Frontal cortex (tissue), 4 donors: Measurements from ENCODE around the gene ANKRD34C. TPM values are rescaled to one million over a fixed set of nuclear protein-coding genes. Genes with fewer than 3 reads are reported as not detected.

ENCODE experiments used
- DNase-seq, 2 donors: peaks; one replicate each; pipeline ENCODE4 v3.0.0; 2012; ENCODE audit warnings: low spot score in 2 of 2
- FAIRE-seq: peaks from 2 replicates; lab custom pipeline; 2012; peaks lifted over from hg19 to GRCh38; lab: Jason Lieb, UNC
- total RNA-seq: library from RNA; depleted of rRNA; stranded (reverse); fragments of >200 nt; gene quantifications from one replicate; pipeline ENCODE4 v1.2.3, GENCODE V29; 2014
- donor health status: control.
- donor health status: control.
- donor health status: control.

ANKRD34C gene
- under 0.01 TPM for total RNA-seq

DNA sequence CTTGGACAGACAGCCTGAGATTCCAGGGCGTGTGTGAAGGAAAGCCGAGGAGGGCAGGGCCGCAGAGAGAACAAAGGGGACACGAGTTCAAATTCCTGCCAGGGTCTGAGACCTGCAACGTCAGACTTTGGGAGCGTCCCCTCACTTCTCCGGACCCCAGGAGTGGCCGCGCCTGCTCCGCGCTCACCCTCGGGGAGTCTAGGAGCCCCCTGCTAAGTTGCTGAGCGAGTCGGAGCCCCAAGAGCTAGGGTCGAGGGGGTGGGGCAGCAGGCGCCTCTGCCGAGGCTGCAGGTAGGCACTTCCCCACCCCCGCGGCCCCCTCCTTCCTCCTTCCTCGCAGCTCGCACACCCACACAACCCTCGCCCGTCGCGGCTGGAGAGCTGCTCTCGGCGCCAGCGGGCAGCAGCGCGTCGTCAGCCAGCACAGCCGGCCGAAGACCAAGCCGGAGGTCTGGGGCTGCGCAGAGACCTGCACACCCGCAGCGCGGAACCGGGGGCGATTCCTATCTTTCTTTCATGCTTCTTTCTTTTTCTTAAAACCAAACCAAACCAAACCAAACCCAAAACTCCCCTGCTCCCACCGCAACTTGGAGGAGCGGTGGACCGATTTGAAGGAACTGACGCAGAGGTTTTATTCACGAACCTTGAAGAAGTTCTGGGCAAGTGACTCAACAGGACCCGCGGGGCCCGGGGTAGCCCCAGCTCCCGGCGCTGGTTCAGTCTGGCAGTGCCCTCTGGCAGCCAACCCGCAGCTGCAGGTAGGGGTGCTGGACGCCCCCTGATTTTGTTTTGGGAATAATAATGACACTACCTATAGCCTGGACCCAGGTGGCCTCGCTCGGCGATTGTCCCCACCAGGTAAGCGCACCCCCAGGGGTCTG is at the start of gene ANKRD34C:
ANKRD34C (plus strand) TSS at position 352 of the 881 bp plus-strand sequence. CDS start 10,563 bp downstream, outside the sequence.
- DNase-seq = peak in 1 of 2 donors; percentile 30
- FAIRE-seq = no peak

- FAIRE-seq = no peak
- no peak for DNase-seq
Observed at GRCh38 chr15:79233236-79233635, 49.3 kb upstream of the ANKRD34C start.

GRCh38 chr15:79240036-79240435 is 42.5 kb upstream of the ANKRD34C start:
- FAIRE-seq (no peak), DNase-seq (no peak)

DNA sequence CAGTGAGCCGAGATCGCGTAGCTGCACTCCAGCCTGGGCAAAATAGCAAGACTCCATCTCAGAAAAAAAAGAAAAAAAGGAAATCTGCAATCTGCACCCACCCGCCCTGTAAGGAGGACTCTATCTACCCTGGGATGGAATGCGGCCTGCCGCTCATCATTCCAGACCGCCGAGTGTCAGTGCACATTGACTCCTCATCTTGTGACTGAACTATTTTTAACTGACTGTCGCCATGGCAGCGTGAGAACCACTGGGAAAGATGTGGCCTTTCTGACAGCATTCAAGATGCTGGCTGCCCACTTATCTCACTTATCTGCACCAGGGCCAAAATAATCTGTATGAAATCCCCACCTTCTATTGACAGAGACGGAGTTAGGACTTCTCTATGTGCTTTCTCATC is 38.8 kb upstream of the ANKRD34C start:
- no peak for DNase-seq
- FAIRE-seq = no peak

DNA sequence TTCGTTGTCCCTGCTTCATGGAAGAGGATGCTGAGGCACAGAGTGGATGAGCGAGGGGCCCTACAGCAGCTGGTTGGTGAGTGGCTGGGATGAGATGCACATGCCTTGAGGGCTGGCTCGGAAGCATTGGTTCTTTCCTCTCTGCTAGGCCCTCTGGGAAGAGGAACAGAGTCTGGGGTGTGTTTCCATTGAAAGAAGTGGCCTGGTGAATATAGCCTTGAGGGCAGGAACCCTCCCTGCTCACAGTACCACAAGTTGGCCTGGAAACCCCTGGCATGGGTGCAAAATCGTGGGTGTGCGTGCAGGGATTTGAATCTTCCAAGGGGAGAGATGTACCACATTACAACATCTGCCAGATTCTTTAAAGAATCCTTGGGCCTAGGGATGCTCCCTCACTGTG is 37.6 kb upstream of the ANKRD34C start:
- FAIRE-seq (no peak), DNase-seq (no peak)

- no peak for DNase-seq
- FAIRE-seq = no peak
Observed at GRCh38 chr15:79248183-79248582, 34.3 kb upstream of the ANKRD34C start.

DNA sequence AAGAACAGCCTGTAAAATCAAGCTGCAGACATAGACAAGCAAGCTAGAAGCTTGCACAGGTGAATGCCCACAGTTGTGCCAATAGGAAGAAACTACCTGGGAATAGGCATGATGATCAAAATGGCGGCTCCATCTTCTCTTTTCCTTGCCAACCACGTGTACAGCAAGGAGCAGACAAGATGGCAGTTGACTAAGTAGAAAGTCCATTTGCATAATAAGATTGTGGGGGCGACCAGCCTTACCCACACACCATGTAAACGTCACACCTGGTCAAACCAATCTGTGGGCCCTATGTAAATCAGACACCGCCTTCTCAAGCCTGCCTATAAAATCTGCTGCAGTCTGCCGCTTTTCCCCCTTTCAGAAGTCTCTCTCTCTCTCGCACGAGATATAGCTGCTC is 25.1 kb upstream of the ANKRD34C start:
- no peak for DNase-seq
- FAIRE-seq = no peak

GRCh38 chr15:79261836-79262235 is 20.7 kb upstream of the ANKRD34C start:
- FAIRE-seq (no peak), DNase-seq (no peak)

DNA sequence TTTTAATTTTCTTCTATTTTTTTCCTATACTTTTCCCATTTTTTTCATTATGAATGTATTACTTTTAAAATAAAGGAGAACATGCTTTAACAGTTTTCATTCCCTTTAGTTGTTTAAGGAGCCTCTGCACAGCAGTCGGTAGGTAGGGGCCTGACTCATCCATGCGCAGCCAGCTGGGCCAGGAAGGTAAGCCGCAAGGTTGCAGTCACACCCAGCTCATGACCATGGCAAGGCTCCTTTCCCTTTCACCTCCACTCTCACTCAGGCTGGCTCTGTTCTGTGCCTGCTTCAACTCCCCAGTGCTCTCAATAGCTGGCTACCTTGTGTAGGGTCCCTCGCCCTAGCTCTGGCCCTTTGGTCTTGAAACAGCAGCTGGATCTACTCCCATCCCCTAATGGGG is 17.4 kb upstream of the ANKRD34C start:
- DNase-seq (no peak), FAIRE-seq (no peak)

GRCh38 chr15:79265987-79266579 is 16.4 kb upstream of the ANKRD34C start:
- FAIRE-seq = no peak
- no peak for DNase-seq

- DNase-seq (peak; percentile 40 to 54), FAIRE-seq (no peak)
Observed at GRCh38 chr15:79283252-79284048, 928 bp downstream of the ANKRD34C start.

DNA sequence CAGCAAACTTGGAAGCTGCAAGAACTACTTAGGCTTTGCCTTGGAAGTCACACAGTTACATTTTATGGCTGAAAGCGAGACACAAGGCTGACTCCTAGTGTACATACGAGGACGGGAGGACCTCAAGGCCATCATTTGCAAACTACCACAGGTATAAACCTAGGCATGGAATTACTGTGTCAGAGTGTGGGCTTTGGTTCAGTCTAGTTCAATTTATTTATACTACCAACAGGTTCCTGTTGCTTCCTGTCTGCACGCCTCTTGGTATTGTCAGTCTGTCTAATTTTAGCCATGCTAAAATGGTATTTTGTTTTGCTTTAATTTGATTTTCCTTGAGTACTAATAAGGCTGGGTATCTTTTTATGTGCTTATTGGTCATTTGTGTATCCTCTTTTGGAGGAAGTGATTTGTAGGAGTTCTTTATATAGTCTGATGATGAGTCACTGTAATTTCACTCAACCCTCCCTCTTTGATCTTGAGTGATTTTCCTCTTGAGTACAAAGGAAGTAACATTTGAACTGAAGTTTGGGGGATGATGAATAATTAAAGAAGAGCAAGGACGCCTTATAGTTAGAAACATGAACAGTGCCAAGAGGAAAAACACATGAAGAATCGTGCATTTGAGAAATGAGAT is 8.2 kb downstream of the ANKRD34C start:
- FAIRE-seq = no peak
- DNase-seq = no peak

DNA sequence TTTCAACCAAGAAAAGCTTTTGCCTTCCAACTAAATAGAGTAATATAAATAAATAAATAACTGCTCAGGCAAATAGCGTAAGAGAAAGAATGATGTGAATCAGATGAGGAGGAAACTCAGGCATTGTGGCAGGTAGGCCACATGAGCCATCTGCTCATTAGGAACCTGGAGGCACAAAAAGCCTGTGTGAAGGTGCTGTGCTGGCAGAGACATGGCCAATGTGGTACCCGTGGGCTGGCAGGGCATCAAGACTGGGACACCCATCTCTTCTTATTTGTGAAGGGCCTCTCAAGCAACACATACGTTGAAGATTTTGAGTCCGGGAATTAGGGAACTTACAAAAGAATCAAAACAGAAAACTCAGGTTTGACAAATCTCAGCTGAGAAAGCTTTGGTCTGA is 9.5 kb downstream of the ANKRD34C start:
- DNase-seq (no peak), FAIRE-seq (no peak)

DNA sequence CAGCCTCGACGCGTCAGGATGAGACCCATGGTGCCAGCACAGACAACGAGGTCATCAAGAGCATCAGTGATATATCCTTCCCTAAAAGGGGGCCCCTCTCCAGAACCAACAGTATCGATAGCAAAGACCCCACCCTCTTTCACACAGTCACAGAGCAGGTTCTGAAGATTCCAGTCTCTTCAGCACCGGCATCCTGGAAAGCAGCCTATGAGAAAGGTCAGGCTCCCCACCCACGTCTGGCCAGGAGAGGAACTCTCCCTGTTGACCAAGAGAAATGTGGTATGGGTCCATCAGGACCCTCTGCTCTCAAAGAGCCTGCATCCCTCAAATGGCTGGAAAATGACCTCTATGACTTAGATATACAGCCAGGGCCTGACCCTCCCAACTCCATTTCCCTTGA is 11.6 kb downstream of the ANKRD34C start:
- FAIRE-seq (no peak), DNase-seq (no peak)

DNA sequence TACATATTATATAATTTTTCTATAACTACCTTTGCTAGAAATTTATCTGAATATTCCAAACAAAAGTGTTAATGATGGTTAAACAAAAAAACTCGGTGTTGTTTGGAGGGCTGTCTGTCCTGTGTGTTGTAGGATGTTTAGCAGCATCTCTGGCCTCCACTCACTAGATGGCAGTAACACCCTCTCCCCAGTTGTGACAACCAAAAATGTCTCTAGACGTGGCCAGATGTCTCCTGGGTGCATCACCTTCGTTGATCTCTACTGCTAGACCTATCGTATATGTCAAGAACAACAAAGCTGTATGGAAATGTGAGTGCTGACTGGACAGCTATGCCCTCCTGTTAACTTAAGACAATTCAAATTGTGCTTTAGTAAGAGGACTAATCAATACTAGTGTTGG is 14.1 kb downstream of the ANKRD34C start:
- FAIRE-seq (no peak), DNase-seq (no peak)

DNA sequence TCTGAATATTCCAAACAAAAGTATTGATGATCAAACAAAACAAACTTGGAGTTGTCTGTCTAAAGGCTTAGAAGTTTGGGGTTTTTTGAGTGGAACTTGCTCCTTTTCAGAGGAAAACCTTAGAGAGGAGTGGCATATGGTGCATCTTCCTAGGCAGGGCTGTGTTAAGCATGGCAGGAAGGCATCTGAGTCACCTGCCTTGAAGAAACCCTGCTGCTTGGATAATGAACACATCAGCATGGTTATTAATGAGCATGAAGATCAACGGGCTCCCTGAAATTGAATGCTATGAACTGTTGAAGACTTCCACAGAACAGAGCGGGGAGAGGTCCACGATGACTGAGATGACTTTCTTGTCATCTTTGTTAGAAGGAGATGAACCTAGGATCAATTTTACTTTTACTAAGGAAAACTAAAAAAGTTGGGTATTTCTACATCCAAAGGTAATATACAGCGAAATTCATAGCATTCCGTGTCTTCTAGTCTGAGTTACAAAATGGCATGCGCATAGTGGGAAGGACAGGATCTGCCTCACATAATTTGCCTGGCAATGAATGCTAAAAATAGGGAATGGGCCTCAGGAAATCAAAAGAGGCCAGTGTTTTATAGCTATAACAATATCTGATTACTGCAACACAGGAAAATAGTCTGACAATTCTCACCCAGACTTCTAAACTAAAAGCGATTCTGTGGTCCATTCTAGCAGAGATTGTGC is 16.8 kb downstream of the ANKRD34C start:
- FAIRE-seq (no peak), DNase-seq (no peak)

- no peak for FAIRE-seq
- no peak for DNase-seq
Observed at GRCh38 chr15:79299841-79300235, 17.3 kb downstream of the ANKRD34C start.

GRCh38 chr15:79307251-79307650 is 24.7 kb downstream of the ANKRD34C start:
- DNase-seq (no peak), FAIRE-seq (no peak)

- DNase-seq (no peak), FAIRE-seq (no peak)
Observed at GRCh38 chr15:79308874-79309273, 26.4 kb downstream of the ANKRD34C start.

DNA sequence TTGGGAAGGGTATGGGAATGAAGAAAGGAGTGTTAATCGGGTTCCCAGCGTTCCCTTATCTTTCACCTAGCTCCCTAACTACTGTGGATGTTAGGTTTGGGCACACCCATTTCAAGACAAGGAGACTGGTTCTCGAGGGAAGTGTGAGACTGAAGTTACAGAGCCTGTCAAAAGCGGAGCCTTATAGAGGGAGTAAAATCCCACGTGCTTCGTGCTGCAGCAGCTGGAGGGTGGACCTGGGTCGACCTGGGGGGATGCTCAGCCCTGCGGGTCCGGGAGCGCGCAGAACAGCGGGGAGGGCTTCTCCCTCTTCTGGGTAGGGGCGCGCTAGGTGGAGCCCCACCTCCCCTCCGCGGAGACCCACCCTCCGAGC is 28.1 kb downstream of the ANKRD34C start:
- DNase-seq (no peak), FAIRE-seq (no peak)
